ENCODE results near the gene MAB21L3.

The MAB21L3 gene

DNA sequence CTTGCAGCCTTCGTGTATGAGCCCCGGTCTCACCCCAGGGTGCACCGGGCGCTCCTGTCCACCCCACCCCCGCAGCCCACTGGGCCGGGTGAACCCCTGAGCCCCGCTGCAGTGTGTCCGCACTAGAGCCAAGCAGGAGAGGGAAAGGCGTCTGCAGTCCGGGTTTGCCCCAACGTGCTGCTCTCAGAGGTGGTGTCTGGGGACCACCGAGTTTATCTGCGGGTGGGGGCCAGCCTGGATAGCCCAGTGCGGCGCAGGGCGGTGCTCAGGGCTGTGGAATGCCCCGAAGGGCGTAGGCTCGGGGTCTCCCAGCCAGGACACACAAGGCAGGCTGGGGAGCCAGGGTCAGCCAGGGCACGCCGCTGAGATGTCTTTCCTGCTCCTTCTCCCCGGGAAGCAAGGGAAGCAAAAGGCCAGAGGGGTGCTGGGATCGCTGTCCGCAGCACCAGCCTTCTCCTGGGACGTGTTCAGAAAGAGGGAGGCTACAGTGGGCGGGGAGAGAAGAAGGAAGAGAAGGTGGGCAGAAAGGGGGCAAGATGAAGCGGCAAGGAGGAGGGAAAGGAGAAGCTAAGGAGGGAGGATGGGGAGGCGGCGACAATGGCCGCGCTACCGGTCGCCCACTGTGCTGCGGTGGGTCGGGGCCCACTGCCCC lies 56.6 kb downstream of the MAB21L3 start:
- no peak for DNase-seq

DNA sequence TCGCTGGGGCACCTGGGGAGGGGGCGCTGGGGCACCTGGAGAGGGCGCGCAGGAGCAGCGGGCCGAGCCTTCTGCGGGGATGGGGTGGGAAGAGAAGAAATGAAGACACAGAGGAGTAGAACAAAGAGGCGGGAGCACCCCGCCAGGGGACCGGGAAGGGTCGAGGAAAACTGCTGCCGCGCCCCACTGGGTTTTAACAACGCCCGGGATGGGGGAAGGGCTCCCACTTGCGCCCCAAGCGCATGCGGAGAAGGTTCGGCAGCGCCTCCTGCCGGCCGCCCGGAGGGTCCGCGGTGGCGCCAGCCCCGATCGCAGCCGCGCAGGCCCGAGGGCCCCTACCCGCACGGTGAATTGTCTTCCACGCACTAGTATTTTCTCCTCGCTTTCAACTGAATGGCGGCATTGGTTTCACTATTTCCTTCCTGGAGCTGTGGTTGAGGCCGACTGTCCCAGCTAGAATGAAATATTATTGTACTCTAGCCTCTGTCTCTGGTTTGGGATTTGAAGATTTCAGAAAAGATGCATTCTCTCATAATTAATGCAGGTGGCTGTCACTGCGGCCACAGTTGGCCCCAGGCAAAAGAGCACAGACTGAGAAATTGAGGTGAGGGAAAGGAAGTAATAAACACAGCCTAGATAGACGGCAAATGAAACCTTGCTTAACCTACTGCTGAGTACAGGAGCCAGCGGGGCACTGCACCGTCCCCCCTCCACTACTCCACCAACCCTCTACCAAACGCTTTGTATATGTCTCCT lies 57.3 kb downstream of the MAB21L3 start:
- no peak for DNase-seq

DNA sequence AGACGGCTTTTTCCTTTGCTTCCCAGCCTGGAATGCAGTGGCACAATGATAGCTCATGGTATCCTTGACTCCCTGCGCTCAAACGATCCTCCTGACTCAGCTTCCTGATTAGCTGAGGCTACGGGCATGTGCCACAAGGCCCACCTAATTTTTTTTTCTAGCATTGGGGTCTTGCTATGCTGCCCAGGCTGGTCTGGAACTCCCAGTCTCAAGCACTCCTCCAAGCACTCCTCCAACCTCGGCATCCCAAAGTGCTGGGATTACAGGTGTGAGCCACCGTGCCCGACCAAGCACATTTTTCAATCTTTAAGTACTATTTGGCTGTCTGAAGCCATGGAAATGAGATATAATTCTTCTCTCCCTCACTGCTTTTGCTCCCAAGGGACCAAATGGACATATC lies 58.7 kb downstream of the MAB21L3 start:
- DNase-seq = no peak

DNA sequence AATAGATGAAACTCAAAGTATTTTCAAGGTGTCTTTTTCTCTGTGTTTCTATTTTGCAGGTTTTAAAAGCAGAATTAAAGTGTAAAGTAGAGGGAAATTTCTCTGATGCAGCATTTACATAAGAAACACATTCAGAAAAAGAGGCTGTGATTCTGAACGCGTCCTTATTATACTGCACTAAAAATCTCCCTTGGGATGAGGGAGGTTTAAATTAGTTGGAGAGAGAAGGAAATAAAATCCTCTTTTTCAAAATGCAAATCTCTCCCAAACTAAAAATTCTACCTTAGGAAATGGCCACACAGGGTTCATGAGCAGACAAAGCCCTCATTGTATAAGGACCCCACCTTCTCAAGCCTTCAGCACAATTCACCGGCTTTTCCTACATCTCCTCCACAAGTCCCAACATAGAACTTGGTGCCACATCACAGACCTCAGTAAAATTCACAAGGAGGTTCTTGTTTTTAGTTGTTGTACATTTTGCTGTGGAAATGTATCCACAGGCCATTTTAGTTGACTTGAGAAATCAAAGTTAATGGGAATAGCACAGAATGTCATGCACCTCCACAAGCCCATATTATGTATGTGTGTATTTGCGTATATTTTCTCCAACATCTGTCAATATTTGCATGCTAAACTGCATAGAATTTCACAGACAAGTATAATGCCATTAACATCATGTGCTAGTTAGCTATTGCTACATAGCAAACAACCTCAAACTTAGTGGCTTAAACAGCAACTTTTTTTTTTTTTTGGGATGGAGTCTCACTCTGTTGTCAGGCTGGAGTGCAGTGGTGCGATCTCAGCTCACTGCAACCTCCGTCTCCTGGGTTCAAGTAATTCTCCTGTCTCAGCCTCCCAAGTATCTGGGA lies 59.8 kb downstream of the MAB21L3 start:
- DNase-seq = no peak

DNA sequence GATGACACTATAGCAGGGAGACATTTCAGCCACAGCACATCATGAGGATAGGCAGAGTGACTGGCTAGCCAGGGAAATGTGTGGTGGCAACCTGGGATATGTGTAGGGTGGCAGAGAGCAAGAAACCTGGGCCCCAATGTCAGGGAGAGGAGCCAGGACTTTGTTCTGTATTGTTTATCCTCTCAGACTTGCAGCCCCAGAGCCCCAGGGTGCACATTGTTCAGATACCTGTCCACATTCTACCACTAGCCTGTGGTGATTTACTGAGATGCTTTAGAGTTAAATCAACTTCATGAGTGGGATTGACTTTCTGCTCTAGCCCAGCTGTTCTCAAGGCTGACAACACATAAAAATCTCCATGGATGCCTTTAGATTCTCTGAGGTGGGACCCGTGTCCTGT lies 61.5 kb downstream of the MAB21L3 start:
- DNase-seq = no peak

DNA sequence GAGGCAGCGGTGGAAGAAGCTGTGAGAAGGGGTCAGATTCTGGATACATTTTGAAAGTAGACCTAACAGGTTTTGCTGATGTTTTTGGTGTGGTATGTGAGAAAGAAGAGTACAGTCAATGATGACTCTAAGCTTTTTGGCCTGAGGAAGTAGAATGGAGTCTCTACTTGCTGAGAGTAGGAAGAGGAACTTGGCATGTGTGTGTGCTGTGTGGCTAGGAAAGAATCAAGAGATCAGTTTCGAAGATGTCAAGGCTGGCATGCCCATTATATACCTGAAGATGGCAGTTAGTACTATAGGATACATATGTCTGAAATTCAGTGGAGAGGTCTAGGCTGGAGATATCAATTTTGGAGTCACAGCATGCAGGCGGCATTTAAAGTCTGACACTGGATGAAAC lies 64.4 kb downstream of the MAB21L3 start:
- DNase-seq = no peak

DNA sequence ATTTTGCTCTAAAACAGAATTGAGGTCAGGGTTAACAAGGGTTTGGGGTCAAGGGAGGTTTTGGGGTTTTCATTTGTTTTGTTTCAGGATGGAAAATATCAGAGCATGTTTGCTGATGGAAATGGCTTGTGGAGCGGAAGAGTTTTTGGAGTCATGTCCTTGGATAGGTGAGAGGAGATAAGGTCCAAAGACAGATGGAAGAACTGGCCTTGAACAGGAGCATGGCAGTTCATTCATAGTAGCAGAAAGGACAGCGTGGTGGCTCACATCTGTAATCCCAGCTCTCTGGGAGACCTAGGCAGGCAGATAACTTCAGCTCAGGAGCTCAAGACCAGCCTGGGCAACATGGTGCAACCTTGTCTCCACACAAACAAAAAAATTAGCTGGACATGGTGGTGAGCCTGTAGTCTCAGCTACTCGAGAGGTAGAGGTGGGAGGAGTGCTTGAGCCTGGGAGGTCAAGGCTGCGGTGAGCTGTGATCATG lies 65.1 kb downstream of the MAB21L3 start:
- no peak for DNase-seq

DNA sequence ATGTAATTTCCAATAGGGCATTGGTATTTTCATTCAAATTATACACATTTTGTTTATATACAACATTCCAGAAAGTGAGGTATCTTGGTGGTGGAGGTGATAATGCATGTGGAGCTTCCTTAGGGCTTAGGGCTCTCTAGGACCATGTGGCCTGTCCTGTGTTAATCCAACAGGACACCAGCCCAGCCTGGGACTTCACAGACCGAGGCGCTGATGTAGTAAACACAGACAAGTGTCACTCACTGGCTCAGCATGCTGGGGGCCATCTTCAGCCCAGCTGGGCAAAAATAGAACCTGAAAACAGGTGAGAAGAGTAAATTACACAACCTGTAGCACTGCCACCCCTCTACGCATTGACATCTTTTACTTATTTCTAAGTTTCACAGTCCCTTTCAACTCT lies 66.7 kb downstream of the MAB21L3 start:
- DNase-seq = no peak

DNA sequence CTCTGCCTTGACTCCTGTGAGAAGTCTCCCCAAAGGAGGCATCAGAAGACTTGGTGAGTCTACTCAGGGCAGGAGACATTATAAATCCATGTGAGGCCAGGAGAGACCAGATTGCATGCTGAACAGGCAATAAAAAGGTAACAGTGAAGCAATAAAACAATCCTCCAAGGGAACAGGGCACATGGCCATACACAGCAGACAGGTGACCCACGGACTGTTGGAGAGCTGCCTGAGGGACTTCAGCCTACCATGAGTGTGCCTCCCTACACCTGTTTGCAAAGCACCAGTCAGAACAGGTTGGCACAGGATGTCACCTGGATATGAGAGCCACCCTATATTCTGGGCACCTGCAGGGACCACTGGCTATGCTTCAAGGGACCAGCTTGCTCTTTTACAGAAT lies 67.6 kb downstream of the MAB21L3 start:
- DNase-seq = no peak

DNA sequence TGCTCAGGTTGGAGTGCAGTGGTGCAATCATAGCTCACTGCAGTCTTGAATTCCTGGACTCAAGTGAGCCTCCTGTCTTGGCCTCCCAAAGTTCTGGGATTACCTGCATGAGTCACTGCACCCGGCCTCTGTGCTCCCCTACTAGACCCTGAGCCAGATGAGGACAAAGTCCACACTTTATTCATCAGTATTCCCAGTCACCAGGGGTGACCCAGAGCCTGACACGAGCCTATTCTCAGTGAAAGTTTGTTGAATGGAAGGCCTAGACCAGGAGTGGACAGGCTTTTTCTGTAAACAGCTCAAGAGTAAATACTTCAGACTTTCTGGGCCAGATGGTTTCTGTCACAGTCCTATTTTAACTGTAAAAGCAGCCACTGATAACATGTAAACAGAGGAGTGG lies 68.2 kb downstream of the MAB21L3 start:
- DNase-seq = no peak

DNA sequence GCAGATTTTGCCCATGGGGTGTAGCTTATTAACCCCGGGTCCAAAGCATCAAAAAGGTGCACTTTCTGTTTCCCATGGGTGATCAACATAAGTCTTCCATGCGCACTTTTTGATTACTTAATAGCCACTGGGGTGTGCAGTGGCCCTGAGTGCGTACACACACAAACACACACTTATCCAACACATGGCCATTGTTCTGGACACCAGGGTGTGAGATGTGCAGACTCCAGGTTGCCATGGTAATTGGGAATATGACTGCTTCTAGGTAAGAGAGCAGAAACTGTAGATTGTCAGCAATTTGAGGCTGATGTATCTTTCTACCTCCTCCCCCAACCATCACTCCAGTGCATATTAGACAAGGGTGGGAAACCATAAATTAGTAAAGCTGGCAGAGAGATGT lies 68.8 kb downstream of the MAB21L3 start:
- no peak for DNase-seq

DNA sequence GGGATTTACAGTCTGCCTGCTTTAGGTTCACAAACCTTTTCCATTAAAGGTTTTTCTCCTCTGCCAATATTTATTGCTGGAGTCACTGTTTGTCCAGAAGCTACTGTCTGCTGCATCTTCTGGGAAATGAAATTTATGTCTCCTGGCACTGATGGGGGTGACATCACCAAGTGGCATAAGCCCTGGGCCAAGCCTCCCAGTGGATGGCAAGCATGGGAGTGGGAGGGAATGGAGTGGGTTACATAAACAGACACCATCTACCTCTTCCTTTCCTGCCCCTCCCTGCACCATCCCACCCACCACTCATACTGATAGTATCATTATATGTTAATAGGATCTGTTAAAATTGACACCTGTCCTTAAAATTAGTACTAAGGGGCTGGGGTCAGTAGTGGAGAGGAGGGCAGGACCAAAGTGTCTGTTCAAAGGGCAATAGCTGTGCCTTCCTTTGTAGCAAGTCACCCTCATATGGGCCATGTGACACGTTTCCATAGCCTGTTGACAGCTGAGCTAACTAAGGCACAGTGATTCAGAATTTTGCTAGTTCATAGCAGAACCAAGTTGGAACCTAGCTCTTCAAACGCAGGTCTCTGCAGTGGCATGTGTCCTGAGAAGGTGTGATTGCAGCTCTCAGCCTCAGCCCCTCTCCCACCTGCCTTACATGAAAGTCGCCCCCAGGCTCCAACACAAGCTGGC lies 71.0 kb downstream of the MAB21L3 start:
- peak in 1 of 2 experiments; percentile 13 for DNase-seq
